ENCODE data around the gene CILP2. TPM values are rescaled to one million over a fixed set of nuclear protein-coding genes. Genes with fewer than 3 reads are reported as not detected.

Gene CILP2
- total and polyA plus RNA-seq, 2 of the 8 experiments (the other 6 are each of a cell fraction or from before 2014, with no cell fraction given): 4.4 to 5.8 TPM

DNA sequence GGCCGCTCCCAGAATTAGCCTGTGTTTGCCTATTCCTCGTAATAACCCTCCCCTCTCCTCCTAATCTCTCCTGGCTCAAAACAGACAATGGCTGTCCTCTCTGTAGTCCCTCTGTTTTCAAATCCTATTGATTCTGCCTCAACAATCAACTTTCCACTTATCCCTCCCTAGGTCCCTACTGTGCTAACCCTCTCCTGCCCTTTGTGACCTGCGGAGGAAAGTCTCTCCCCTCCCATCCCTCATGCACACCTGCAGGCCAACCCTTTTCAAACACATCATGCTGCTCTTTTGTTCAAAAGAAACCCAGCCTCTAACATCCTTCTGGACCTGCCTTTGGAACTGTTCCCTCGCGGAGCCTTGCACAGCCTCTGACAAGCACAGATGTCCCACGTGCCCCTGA is 37.3 kb downstream of the CILP2 start (continued):
- no peak for TF ChIP-seq MAFK (IDR thresholded peaks at IDR 0.05; ENCODE audit: low read depth, low read length)
- TF ChIP-seq KDM1A (IDR thresholded peaks at IDR 0.05; ENCODE audit: borderline replicate concordance, low read length): no peak
- no peak for TF ChIP-seq HDAC2 (IDR thresholded peaks at IDR 0.05; ENCODE audit: borderline replicate concordance in 1 of 2, low read depth in 2 of 2, low read length in 2 of 2)
- TF ChIP-seq, protein P1, sequence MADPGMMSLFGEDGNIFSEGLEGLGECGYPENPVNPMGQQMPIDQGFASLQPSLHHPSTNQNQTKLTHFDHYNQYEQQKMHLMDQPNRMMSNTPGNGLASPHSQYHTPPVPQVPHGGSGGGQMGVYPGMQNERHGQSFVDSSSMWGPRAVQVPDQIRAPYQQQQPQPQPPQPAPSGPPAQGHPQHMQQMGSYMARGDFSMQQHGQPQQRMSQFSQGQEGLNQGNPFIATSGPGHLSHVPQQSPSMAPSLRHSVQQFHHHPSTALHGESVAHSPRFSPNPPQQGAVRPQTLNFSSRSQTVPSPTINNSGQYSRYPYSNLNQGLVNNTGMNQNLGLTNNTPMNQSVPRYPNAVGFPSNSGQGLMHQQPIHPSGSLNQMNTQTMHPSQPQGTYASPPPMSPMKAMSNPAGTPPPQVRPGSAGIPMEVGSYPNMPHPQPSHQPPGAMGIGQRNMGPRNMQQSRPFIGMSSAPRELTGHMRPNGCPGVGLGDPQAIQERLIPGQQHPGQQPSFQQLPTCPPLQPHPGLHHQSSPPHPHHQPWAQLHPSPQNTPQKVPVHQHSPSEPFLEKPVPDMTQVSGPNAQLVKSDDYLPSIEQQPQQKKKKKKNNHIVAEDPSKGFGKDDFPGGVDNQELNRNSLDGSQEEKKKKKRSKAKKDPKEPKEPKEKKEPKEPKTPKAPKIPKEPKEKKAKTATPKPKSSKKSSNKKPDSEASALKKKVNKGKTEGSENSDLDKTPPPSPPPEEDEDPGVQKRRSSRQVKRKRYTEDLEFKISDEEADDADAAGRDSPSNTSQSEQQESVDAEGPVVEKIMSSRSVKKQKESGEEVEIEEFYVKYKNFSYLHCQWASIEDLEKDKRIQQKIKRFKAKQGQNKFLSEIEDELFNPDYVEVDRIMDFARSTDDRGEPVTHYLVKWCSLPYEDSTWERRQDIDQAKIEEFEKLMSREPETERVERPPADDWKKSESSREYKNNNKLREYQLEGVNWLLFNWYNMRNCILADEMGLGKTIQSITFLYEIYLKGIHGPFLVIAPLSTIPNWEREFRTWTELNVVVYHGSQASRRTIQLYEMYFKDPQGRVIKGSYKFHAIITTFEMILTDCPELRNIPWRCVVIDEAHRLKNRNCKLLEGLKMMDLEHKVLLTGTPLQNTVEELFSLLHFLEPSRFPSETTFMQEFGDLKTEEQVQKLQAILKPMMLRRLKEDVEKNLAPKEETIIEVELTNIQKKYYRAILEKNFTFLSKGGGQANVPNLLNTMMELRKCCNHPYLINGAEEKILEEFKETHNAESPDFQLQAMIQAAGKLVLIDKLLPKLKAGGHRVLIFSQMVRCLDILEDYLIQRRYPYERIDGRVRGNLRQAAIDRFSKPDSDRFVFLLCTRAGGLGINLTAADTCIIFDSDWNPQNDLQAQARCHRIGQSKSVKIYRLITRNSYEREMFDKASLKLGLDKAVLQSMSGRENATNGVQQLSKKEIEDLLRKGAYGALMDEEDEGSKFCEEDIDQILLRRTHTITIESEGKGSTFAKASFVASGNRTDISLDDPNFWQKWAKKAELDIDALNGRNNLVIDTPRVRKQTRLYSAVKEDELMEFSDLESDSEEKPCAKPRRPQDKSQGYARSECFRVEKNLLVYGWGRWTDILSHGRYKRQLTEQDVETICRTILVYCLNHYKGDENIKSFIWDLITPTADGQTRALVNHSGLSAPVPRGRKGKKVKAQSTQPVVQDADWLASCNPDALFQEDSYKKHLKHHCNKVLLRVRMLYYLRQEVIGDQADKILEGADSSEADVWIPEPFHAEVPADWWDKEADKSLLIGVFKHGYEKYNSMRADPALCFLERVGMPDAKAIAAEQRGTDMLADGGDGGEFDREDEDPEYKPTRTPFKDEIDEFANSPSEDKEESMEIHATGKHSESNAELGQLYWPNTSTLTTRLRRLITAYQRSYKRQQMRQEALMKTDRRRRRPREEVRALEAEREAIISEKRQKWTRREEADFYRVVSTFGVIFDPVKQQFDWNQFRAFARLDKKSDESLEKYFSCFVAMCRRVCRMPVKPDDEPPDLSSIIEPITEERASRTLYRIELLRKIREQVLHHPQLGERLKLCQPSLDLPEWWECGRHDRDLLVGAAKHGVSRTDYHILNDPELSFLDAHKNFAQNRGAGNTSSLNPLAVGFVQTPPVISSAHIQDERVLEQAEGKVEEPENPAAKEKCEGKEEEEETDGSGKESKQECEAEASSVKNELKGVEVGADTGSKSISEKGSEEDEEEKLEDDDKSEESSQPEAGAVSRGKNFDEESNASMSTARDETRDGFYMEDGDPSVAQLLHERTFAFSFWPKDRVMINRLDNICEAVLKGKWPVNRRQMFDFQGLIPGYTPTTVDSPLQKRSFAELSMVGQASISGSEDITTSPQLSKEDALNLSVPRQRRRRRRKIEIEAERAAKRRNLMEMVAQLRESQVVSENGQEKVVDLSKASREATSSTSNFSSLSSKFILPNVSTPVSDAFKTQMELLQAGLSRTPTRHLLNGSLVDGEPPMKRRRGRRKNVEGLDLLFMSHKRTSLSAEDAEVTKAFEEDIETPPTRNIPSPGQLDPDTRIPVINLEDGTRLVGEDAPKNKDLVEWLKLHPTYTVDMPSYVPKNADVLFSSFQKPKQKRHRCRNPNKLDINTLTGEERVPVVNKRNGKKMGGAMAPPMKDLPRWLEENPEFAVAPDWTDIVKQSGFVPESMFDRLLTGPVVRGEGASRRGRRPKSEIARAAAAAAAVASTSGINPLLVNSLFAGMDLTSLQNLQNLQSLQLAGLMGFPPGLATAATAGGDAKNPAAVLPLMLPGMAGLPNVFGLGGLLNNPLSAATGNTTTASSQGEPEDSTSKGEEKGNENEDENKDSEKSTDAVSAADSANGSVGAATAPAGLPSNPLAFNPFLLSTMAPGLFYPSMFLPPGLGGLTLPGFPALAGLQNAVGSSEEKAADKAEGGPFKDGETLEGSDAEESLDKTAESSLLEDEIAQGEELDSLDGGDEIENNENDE (IDR thresholded peaks at IDR 0.05; ENCODE audit: insufficient replicate concordance, low read length): no peak
- no peak for TF ChIP-seq YY1 (IDR thresholded peaks at IDR 0.05; ENCODE audit: low read depth, low read length)
- TF ChIP-seq SP4 (IDR thresholded peaks at IDR 0.05; ENCODE audit: low read length): no peak
- TF ChIP-seq SRF (IDR thresholded peaks at IDR 0.05; ENCODE audit: low read depth, low read length): no peak
- TF ChIP-seq SIX5 (IDR thresholded peaks at IDR 0.05; ENCODE audit: low read depth, low read length): no peak
- TF ChIP-seq BRCA1 (IDR thresholded peaks at IDR 0.05; ENCODE audit: low read depth, low read length): no peak
- no peak for TF ChIP-seq CHD1 (IDR thresholded peaks at IDR 0.05; ENCODE audit: low read depth, low read length)
- no peak for TF ChIP-seq EZH2 (IDR thresholded peaks at IDR 0.05; ENCODE audit: low read depth, low read length, severe bottlenecking)
- TF ChIP-seq NANOG (IDR thresholded peaks at IDR 0.05; ENCODE audit: insufficient read depth, low read depth, low read length, poor library complexity, severe bottlenecking): peak; percentile 34
- TF ChIP-seq CHD2 (IDR thresholded peaks at IDR 0.05; ENCODE audit: low read length): no peak

Measured in H1 (cell line).